Activated CD8-positive, alpha-beta memory T cell treated with anti-CD3 and anti-CD28 coated beads for 1 hour (primary cell): ENCODE results near the gene TXLNA.

ENCODE experiments used
- DNase-seq, 2 donors: peaks; one replicate each; pipeline ENCODE4 v3.0.0-alpha.2; 2020; ENCODE audit warnings: low read depth in 1 of 2; ENCODE audit errors: extremely low read depth in 1 of 2

Gene TXLNA

GRCh38 chr1:32208469-32208868, 29.0 kb downstream of the TXLNA start:
- no peak for DNase-seq

- no peak for DNase-seq
Measured at GRCh38 chr1:32208891-32209328, 29.4 kb downstream of the TXLNA start, which contains the start of gene DCDC2B. DCDC2B (plus strand) TSS chr1:32209089; CDS start chr1:32209094, 5 bp downstream.

GRCh38 chr1:32215629-32216480, 36.4 kb downstream of the TXLNA start:
- DNase-seq, result peak in 1 of 2 donors; percentile 39

GRCh38 chr1:32216566-32216965, 37.1 kb downstream of the TXLNA start:
- DNase-seq, result no peak

- no peak for DNase-seq
Measured at GRCh38 chr1:32219022-32219421, 39.5 kb downstream of the TXLNA start.

- DNase-seq, result no peak
Measured at GRCh38 chr1:32220746-32221580, 41.5 kb downstream of the TXLNA start.

- no peak for DNase-seq
Measured at GRCh38 chr1:32221581-32221979, 42.1 kb downstream of the TXLNA start.

- peak; percentile 82 to 83 for DNase-seq
Measured at GRCh38 chr1:32221980-32222755, 42.7 kb downstream of the TXLNA start, which contains the start of the genes EIF3I and TMEM234. EIF3I (plus strand) TSS chr1:32222407; CDS start chr1:32222442, 35 bp downstream. TMEM234 (minus strand) TSS chr1:32222353; CDS start chr1:32222322, 31 bp downstream.

- no peak for DNase-seq
Measured at GRCh38 chr1:32223683-32224082, 44.2 kb downstream of the TXLNA start.

- DNase-seq, result no peak
Measured at GRCh38 chr1:32224285-32224684, 44.8 kb downstream of the TXLNA start.

- no peak for DNase-seq
Measured at GRCh38 chr1:32228771-32229170, 49.3 kb downstream of the TXLNA start.

- DNase-seq, result no peak
Measured at GRCh38 chr1:32231843-32232432, 52.5 kb downstream of the TXLNA start.

- DNase-seq, result no peak
Measured at GRCh38 chr1:32232558-32233304, 53.3 kb downstream of the TXLNA start.

- no peak for DNase-seq
Measured at GRCh38 chr1:32234792-32235191, 55.3 kb downstream of the TXLNA start.

- no peak for DNase-seq
Measured at GRCh38 chr1:32239337-32239736, 59.9 kb downstream of the TXLNA start.

- no peak for DNase-seq
Measured at GRCh38 chr1:32239790-32240139, 60.3 kb downstream of the TXLNA start.

- peak in 1 of 2 donors; percentile 48 for DNase-seq
Measured at GRCh38 chr1:32240140-32240951, 60.9 kb downstream of the TXLNA start.

- no peak for DNase-seq
Measured at GRCh38 chr1:32241001-32241763, 61.7 kb downstream of the TXLNA start.
